Activated CD8-positive, alpha-beta memory T cell treated with anti-CD3 and anti-CD28 coated beads, Interleukin-2, amount 50 U/mL, for 4 hours (primary cell): ENCODE measurements around the gene ST14.
"Not testable (repeated sequence)": the region's sequence is repeated elsewhere in the genome, so short reads cannot be mapped to it uniquely, and the experiment has no call there.

Experiments used
- DNase-seq: peaks from one replicate; pipeline ENCODE4 v3.0.0-alpha.2; 2020

Gene ST14

DNA sequence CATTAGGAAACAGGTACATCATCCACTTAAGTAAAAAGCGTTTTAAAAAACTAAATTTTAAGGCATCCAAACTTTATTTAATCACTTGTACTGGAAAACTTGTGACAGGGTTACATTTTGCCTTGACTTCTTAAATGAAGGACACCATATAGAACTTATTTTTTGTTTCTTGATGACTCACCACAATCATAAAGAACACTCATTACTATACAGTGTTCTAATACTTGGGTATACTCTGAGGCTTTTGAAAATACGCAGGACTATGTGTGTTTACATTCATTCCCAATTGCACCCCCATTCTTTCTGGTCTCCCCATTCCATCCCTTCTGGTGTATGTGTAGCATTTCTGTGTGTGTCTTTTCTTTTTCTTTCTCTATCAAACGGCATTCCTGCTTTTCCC is 85.3 kb downstream of the ST14 start:
- DNase-seq, result no peak

DNA sequence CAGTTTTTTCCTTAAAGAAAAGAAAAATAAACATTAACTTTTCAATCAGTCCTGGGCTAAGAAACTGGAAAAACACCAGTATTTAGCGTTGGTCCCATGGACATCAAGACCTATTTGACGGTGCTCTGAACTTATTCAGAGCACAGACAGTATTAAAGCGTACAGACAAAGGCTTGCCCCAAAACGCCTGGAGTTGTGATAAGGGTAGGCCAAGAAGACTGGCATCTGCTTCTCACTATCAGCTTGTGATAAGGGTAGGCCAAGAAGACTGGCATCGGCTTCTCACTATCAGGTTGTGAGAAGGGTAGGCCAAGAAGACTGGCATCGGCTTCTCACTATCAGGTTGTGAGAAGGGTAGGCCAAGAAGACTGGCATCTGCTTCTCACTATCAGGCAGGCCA is 85.8 kb downstream of the ST14 start:
- not testable (repeated sequence) for DNase-seq

GRCh38 chr11:130246270-130246669 is 86.7 kb downstream of the ST14 start:
- no peak for DNase-seq

- DNase-seq, result no peak
Observed at GRCh38 chr11:130246738-130247137, 87.2 kb downstream of the ST14 start.

- no peak for DNase-seq
Observed at GRCh38 chr11:130247319-130247718, 87.7 kb downstream of the ST14 start.

DNA sequence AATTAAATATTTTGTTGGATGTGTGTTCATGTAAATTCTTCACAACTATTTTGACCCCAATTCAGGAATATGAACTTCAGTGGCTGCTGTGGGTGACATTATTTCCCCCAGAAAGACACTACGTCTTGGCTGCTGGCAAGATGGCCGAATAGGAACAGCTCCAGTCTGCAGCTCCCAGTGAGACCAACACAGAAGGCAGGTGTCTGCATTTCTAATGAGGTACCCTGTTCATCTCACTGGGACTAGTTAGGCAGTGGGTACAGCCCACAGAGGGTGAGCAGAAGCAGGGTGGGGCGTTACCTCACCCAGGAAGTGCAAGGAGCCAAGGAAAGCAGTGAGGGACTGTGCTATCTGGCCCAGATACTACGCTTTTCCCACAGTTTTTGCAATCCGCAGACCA is 89.8 kb downstream of the ST14 start:
- DNase-seq, result no peak

DNA sequence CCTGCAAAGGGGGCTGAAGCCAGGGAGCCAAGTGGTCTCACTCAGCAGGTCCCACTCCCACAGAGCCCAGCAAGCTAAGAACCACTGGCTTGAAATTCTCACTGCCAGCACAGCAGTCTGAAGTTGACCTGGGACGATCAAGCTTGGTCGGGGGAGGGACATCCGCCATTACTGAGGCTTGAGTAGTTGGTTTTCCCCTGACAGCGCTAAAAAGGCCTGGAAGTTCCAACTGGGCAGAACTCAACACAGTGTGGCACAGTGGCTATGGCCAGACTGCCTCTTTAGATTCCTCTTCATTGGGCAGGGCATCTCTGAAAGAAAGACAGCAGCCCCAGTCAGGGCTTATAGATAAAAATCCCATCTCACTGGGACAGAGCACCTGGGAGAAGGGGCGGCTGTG is 90.3 kb downstream of the ST14 start:
- not testable (repeated sequence) for DNase-seq

DNA sequence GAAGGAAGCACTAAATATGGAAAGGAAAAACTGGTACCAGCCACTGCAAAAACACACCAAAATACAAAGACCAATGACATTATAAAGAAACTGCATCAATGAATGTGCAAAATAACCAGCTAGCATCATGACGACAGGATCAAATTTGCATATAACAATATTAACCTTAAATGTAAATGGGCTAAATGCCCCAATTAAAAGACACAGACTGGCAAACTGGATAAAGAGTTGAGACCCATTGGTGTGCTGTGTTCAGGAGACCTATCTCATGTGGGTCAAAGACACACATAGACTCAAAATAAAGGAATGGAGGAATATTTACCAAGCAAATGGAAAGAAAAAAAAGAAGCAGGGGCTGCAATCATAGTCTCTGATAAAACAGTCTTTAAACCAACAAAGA is 92.2 kb downstream of the ST14 start:
- not testable (repeated sequence) for DNase-seq
